HG03439 (cell line): Measurements from ENCODE around the gene FHOD3.
A peak's percentile ranks its signal among the peaks of the same experiment; 100 is the strongest.

ENCODE experiments used
- ATAC-seq: cut with Tn5 transposase; IDR thresholded peaks from one replicate; pipeline ENCODE4 v1.9.1; 2021; ENCODE audit warnings: mild to moderate bottlenecking, moderate library complexity; ENCODE audit not compliant: unreplicated experiment

FHOD3 gene

DNA sequence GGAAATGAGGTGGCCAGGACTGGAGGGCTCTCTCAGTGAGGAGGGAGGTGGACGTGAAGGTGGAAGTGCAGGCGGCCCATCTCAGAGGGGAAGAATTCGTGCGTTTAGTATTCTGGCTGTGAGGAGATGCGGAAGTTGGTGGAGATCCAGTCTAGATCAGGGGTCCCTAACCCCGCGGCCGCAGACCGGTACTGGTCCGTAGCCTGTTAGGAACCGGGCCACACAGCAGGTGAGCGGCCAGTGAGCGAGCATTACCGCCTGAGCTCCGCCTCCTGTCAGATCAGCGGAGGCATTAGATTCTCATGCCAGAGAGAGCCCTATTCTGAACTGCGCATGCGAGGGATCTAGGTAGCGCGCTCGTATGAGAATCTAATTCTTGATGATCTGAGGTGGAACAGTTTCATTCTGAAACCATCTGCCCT lies 1.6 kb upstream of the FHOD3 start:
- ATAC-seq: no peak

DNA sequence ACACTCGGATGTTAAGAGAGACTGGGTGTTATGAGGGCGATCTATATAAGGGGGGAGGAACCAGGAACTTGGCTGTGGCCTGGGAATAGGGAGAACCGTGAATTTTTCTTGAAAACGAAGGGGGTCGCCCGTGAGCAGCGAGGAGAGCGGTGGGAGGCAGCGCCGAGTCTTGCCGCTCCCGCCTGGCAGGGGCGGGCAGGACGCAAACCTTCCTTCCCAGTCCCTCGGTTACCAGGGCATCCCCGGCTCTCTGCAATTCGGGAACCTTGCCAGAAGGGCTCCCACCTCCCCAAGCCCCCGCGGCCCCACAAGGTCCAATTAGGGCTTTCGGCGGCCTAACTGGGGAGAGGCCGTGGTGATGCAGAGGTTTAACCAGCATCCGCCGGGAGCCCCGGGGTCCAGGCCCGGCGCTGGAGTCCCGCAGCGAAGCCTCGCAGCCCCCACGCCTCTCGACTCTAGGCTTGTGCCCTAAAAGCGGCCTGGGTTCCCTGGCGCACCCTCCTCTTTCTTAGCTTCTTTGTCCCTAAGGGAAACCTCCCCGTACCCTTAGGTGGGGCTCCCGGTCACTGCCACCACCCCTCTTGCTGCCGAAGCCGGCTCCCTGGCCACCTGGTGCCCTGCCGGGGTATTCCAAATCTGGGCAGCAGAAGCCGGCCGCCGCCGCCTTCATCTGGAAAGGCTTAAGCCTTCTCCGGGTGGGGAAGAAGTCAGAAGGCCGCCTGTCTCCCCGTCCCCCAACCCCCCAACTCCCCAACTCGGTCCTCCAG lies 680 bp upstream of the FHOD3 start:
- ATAC-seq: peak; percentile 25

DNA sequence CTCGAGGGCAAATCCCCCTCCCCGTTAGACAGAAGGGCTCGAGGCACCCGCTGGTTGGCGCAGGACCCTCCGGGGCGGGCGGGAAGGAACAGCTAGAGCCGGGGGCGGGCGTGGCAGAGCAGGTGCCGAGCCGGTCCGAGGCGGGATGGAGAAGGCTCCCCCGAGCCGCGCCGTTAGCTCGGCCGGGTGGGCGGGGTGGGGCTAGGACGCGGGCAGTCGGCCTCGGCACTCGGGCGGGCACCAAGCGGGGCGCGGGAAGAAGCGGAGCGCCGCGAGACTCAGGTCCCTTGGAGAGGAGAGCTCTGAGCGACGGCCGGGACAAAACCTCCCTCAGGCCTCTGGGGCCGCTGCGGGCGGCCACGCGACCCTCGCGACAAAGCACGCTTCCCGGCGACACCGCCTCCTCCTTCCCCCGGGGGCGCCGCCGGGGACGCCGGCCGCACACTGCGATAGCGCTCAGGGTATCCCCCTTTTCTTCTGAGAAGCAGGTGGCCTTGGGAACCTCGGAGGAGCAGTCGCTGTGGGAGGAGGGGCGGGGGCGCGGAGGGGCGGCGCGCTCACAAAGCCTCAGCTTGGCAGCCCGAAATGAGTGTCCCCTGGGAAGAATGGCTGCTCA lies 721 bp downstream of the FHOD3 start:
- ATAC-seq: no peak

DNA sequence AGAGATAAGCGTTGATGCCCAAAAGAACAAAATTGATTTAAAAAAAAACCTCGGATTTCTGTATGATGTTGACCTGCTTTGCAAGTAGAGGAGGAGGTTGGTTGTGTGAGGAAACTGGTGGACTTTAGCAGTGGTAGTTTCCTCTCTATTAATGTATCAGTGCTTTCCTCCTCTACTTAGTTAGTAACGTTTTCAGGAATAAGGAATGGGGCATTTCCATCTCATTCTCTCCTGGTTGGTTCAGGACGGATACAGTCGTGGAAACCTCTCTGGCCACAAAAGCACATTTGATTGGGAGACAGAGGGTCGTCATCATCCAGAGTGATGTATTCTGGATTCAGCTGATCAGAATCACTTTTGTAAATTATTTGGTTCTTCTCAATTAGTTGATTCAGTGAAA lies 1.5 kb downstream of the FHOD3 start:
- no peak for ATAC-seq

DNA sequence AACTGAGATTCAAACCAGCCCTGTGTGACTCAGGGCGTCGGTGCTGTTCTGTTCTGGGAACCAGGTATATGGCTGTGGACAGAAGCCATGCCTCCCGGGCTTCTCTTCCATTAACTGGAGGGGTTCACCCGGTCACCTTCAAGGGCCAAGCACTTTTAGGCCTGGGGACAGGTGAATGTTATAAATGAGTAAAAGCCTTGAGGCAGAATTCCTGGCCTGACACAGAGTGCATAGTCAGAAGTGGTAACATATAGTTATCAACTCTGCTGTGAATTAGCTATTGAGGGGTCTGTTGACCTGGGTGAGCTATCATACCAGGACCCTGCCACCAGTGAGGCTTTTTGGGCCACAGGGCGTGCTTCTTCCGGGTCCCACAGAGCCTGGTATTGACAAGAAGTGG lies 2.7 kb downstream of the FHOD3 start:
- ATAC-seq: no peak

DNA sequence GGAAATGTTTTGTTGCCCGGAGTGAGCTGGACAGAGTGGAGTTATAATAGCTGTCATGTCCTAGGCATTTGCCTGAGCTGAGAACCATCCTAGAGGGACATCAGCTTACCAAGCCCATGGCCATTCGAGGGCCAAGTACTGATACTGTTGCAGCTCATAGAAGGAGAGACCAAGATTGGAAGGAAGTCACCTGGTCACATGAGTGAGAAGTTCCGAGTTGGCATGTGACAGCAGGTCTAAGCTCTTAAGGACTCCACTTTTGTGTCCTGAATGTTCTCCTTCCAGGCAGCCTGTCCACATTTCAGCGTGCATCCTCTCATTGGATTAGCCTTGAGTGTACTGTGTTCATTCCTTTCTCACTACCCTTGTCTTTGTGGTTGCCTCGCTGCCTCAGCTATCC lies 4.4 kb downstream of the FHOD3 start:
- ATAC-seq: no peak

DNA sequence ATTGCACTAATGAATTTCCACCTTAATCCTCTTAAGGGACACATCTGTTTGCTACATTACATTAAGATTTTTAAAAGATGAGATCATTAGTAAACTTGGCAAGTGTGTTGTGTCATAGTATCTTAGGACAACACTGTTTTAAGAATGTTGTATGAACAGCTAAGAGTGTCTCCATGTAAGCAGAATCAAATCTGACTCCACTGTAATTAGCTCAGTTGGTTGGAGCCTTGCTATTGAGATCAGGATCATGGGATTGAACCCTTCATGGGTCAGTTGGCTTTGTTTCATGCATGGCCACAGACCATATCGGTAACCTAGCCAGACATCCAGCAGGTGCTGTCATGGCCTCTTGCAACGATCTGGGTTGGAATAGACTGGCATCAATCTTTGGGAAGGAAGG lies 5.2 kb downstream of the FHOD3 start:
- ATAC-seq: no peak

DNA sequence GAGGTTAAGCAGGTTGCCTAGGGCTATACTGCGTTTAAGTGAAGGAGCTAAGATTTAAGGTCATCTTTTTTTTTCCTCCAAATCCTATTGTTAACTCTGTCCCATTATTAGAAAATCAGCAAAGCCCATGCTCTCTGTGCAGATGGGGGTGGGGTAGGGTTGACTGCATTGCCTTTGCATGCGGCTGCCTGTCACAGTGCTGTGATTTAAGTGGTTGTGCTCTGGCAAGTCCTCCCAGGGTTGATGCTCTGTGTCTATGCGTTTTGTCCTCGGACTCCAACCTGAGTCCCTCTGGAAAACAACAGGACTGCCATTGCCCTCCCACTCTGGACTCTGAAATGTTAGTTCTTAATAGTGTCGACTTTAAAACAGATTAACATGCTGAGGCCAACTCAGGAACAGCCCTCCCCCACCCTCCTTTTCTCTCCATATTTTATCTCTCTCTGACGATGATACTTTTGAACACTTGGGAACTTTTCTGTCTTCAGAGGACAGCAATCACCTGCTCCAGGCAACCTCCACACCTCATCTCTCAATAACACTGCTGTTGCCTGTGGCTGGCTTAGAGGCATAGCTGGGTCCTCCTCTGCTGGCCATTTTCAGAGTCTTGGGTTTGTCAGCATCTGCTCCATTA lies 5.8 kb downstream of the FHOD3 start:
- ATAC-seq: no peak

DNA sequence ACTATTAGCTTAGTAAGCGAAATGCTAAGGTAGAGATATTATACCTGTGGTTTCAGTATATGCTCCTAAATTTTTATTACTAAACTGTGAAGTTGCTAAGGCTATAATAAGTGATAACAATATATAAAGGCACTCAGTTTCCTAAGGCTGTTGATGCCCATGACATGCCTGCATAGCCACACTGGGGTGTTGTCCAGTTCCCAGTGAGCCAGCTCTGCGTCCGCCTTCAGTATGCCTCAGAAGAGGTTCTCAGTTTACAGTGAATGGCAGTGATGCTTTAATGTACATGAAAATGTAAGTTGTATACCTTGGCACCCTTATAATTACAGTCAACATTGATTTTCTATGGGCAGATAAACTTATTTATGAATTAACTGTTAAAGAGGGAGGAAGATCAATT lies 7.2 kb downstream of the FHOD3 start:
- ATAC-seq: no peak

DNA sequence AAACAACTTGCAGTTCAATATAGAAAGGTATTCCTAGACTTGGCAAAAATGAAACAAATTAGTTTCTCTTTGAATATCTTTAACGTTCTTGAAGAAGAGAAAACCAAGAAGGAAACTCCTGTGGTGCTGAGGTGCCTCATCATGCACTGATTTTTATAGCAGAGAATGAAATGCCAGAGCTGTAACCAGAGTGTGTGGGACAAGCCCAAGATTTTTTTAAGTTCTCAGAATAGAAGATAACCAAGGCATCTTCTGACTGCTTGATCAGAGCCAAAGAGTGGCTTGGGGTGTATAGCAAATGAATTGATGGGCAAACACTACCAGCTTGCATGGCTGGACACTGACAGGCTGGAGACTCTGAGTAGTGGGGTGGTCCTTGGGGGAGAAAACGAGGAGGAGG lies 7.9 kb downstream of the FHOD3 start:
- no peak for ATAC-seq

DNA sequence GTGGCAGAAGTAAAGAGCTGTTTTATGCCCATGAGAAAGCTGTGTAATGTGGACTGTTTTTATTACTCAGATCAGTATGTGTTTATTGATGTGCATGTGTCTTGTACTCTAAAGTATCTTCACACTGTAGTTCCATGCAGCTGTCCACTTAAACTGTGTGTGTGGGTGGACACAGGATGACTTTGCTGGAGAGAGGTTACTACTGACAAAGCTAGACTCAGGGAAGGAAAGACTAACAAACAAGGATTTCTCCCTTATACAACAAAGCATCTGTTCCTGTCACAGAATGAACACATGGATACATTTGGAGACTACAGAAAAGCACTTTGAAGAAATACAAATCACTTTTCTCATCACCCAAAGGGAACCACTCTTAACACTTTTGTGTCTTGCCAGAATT lies 10.0 kb downstream of the FHOD3 start:
- no peak for ATAC-seq

DNA sequence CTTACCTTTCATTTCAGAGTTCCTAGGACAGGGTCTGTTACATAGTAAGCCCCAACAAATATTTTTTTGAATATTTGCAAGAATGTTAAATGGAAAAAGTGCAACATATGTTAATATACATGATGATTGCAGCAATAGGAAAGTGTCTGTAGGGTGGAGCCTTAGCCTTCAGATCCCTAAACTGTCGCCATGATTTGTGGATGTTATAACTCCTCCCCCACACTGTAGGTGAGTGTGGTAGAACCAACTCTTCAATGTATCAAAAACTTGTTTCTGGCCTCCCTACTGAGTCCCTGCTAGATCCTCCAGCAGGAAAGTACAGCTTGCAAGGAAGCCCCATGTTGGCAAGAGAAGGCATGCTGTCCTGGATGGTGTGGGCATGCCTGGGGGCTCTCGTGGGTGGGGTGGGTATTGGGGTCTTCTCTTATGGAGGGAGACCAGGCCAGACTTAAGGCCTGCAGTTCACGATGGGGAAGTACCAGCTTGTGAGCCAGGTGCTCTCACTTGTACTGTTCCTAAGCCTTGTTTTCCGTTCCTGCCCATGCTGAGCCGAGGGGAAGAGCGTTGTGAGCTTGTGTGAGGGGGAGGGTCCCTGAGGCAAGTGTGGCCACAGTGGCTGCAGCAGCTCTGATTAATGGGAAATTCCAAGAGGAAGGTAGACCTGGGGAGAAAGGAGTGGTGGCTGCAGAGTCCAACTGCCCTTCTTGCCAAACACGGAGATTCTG lies 11.4 kb downstream of the FHOD3 start:
- no peak for ATAC-seq

DNA sequence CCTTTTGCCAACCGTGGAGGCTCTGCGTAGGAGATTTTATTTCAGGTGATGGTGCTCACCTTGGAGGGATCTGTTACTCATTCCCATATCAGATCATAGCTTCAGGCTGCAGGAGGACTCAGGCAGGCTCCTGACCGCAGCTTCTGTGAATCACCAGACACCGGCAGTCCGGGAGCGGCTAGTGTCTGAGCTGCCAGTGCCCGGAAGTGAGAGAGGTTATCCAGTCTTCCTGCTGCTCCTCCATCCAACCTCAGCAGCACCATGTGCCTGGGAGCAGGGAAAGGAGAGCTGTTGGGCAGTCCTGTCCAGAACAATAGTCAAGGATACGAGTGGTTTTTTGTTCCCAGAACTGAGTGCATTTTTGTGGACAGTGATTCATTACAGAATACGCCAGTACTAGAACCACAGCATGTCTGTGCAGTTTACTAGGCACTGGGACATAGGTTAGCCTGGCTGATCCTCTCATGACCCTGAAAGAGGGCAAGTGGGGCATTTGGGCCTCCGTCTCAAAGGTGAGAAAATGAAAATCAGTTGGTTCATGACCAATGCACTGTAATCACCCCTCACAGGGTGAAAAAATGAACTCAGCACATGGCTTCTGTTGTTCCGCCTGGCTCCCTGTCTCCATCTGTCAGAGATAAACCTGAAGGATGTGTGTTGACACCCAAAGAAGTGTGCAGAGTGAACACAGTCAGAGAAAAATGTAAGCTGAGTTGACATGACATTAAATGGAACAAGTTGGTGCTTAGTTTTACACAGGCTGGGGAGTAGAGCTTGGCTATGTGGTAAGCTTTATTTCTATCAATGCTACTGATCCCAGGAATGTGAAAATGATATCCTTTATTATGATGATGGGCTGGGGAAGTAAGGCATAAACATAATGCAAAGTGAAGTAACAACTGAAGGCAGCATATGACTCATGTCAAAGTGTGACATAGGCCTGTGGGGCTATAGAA lies 12.2 kb downstream of the FHOD3 start:
- ATAC-seq: no peak

DNA sequence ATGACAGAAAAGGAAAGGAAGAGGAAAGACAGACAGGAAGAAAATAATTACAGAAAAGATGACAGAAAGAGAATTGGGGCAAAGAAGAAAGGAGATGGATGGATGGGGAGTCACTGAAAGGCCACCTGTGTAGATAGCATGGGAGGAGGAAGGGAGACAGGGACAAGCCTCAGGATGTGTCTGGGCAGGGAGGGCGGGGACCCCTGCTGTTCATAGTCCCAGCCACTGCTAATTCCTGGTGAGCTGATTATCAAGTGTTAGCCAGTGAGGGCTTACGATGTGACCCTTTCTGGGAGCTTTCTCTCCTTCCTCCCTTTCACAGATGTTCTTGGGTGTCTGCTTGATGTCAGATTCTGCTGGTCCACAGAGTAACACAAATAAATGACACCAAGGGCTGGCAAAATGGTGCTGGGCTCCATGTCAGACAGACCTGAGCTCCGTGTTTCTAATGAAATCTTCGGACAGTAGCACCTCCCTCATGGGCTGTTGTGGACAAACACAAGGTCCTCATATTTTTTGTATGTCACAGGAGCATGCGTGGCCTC lies 13.6 kb downstream of the FHOD3 start:
- ATAC-seq: no peak

DNA sequence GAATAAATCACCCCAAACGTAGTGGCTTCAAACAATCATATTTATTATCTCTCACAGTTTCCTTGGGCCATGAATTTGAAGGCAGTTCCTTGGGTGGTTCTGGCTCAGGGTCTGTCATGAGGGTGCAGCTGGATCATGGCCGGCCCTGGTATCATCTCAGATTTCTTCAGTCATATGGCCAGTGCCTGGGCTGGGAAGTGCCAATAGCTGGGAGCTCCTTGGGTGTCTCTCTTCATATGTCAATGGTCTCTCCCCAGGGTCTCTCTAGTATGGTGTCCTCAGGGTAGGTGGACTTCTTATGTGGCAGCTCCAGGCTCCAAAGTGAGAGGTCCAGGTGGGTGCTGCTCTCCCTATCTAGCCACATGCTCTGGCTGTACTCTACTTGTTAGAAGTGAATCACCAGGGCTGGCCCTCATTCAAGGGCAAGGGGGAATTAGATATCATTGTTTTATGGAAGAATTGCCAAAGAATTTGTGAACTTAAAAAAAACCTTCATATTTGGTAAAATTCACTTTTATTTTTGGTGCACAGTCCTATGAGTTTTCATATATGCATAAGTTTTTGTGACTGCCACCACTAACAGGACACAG lies 15.4 kb downstream of the FHOD3 start:
- no peak for ATAC-seq

DNA sequence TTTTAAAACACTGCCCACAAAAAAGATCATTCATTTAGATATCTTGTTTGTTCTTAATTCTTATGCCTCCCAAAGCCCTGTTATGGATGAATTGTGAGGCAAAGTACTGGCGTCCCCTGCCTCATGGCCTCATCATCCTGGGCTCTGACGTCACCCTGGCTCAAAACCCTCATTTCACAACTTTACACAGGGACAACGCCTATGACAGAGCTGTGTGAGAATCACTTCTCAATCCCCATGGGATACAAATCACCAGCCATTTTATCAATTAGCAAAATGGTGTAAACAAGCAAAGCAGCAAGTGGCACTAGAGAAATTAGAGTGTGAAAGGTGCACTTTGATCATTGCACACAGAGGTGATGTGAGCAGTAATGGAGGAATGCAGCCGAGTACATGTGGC lies 16.6 kb downstream of the FHOD3 start:
- ATAC-seq: no peak

DNA sequence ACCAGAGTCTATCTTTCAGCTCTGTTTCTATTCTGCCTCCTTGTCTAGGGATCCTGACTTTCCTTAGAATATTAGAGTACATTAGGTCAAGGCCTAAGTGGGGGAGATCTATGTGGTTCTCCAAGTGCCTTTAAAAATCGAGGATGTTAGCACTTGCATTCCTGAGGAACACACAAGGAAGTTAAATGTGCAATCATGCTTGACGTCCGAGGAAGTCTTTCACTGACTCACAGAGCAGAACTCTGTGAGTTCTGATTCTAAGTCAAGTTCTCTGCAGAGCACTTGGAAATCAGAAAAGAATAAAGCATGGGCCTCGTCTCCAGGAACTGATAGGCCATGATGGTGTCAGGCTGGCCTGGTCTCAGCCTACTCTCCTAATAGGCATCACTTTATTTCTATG lies 17.2 kb downstream of the FHOD3 start:
- ATAC-seq: no peak

DNA sequence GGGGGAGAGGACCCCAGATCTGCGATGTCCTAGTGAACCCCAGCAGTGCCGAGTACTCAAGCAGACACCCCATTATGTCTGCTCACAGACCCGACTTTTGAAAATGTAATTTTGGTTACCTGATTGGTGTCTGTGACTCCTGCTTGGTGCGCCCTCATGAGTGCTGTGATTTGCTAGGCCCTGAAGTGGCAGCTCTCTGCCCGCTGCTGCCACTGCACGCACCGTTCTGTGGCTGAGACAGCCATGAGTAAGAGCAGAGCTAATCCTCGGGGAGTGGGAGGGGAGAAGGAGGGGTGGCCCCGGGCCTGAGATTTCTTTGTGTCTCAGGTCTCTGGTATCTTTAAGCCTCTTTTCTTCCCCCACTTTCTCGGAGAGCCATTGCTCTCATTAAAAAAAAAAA lies 18.2 kb downstream of the FHOD3 start:
- no peak for ATAC-seq

DNA sequence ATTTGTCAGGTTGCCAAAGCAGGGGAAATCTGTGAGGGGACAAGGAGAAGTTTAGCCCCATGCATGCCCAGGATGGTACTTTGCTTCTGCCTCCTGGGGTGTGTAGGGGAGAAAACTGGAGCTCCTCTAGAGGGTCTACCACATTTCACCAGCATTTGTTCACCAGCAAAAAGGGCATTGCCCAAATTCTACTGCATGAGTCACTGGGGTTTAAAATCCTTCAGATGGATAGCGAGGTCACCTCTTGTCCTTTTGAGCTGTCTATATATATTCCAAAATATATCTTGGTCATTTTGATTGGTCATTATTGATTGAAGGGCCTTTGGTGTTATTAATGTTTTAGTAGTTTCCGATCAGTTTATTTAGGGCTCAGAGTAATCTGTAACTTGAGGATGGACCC lies 18.7 kb downstream of the FHOD3 start:
- no peak for ATAC-seq
